ENCODE data around the gene CYP8B1.
A peak's percentile ranks its signal among the peaks of the same experiment; 100 is the strongest.
"Not testable (repeated sequence)": the region's sequence is repeated elsewhere in the genome, so short reads cannot be mapped to it uniquely, and the experiment has no call there.

The CYP8B1 gene

GRCh38 chr3:42883251-42883930, 7.7 kb upstream of the CYP8B1 start:
- DNase-seq = not testable (repeated sequence)

- peak; percentile 67 for DNase-seq
Observed at GRCh38 chr3:42880601-42881451, 5.1 kb upstream of the CYP8B1 start.

- DNase-seq = no peak
Observed at GRCh38 chr3:42880183-42880582, 4.5 kb upstream of the CYP8B1 start.

GRCh38 chr3:42877881-42878280, 2.2 kb upstream of the CYP8B1 start:
- no peak for DNase-seq

- DNase-seq = no peak
Observed at GRCh38 chr3:42876940-42877720, 1.5 kb upstream of the CYP8B1 start.

GRCh38 chr3:42876401-42876800, 722 bp upstream of the CYP8B1 start:
- DNase-seq = no peak

GRCh38 chr3:42874749-42875148, 930 bp downstream of the CYP8B1 start:
- DNase-seq = no peak

GRCh38 chr3:42873221-42873982, 2.3 kb downstream of the CYP8B1 start:
- DNase-seq = no peak

GRCh38 chr3:42872718-42873117, 3.0 kb downstream of the CYP8B1 start:
- no peak for DNase-seq

GRCh38 chr3:42871592-42872196, 4.0 kb downstream of the CYP8B1 start:
- DNase-seq = no peak

GRCh38 chr3:42868841-42869240, 6.8 kb downstream of the CYP8B1 start:
- no peak for DNase-seq

GRCh38 chr3:42867138-42867537, 8.5 kb downstream of the CYP8B1 start:
- no peak for DNase-seq

- no peak for DNase-seq
Observed at GRCh38 chr3:42865256-42865655, 10.4 kb downstream of the CYP8B1 start.

GRCh38 chr3:42864321-42864950, 11.2 kb downstream of the CYP8B1 start:
- DNase-seq = no peak

- DNase-seq = no peak
Observed at GRCh38 chr3:42856544-42856943, 19.1 kb downstream of the CYP8B1 start.

GRCh38 chr3:42855547-42856380, 19.9 kb downstream of the CYP8B1 start:
- DNase-seq = no peak

GRCh38 chr3:42855219-42855546, 20.5 kb downstream of the CYP8B1 start:
- DNase-seq = no peak

- DNase-seq = no peak
Observed at GRCh38 chr3:42853739-42854302, 21.9 kb downstream of the CYP8B1 start.

- DNase-seq = no peak
Observed at GRCh38 chr3:42853056-42853455, 22.6 kb downstream of the CYP8B1 start.

- DNase-seq = no peak
Observed at GRCh38 chr3:42852441-42852840, 23.2 kb downstream of the CYP8B1 start.

Data from NCI-H2171 treated with DMSO at 0.1 percent for 48 hours (cell line).